ENCODE measurements around the gene BTBD16.

DNA sequence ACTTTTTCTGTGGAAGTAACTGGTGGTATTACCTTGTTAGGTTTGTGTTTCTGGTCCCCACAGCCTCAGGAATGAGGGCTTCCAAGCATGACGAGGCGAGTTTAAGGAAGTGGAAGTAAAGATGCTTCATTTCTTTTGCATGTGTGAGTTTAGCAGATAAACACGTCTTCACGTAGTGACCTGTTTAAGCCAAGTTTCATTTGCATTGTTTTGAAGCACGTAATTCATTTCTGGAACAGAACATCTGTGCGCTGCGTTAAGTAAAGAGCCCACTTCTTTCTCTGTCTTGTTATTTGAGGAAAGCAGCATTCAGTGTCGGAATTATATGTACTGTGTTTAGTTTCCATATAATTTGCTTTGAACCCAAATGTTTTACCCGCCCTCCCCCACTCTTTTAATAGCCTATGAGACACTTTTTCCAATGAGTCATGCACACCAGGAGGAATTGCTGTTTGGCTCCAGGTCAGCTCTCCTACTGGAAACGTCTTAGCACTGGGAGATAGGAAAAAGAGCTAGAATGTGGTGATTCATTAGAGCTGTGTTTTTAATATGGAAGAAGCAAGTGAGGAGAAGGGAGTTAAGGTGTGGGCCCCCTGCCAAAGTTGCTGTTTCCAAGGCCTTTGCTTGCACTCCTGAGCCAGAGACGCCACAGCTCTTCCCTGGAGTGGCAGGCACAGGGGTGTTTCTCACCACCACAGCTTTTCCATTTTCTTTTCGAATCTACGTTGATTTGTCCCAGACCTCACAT is 36.7 kb downstream of the BTBD16 start:
- no peak for TF ChIP-seq EZH2phosphoT487 (IDR thresholded peaks at IDR 0.05; ENCODE audit: borderline replicate concordance, low read depth, low read length)
- TF ChIP-seq, protein P1, sequence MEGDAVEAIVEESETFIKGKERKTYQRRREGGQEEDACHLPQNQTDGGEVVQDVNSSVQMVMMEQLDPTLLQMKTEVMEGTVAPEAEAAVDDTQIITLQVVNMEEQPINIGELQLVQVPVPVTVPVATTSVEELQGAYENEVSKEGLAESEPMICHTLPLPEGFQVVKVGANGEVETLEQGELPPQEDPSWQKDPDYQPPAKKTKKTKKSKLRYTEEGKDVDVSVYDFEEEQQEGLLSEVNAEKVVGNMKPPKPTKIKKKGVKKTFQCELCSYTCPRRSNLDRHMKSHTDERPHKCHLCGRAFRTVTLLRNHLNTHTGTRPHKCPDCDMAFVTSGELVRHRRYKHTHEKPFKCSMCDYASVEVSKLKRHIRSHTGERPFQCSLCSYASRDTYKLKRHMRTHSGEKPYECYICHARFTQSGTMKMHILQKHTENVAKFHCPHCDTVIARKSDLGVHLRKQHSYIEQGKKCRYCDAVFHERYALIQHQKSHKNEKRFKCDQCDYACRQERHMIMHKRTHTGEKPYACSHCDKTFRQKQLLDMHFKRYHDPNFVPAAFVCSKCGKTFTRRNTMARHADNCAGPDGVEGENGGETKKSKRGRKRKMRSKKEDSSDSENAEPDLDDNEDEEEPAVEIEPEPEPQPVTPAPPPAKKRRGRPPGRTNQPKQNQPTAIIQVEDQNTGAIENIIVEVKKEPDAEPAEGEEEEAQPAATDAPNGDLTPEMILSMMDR (conservative IDR thresholded peaks at IDR 0.05; ENCODE audit: low read length): no peak
